Measurements from ENCODE around the gene LITAFD. TPM values are rescaled to one million over a fixed set of nuclear protein-coding genes. Genes with fewer than 3 reads are reported as not detected.

Gene LITAFD
- total and polyA plus RNA-seq, 9 of the 15 experiments (the other 6 are each of a cell fraction or from before 2014, with no cell fraction given) = not detected

DNA sequence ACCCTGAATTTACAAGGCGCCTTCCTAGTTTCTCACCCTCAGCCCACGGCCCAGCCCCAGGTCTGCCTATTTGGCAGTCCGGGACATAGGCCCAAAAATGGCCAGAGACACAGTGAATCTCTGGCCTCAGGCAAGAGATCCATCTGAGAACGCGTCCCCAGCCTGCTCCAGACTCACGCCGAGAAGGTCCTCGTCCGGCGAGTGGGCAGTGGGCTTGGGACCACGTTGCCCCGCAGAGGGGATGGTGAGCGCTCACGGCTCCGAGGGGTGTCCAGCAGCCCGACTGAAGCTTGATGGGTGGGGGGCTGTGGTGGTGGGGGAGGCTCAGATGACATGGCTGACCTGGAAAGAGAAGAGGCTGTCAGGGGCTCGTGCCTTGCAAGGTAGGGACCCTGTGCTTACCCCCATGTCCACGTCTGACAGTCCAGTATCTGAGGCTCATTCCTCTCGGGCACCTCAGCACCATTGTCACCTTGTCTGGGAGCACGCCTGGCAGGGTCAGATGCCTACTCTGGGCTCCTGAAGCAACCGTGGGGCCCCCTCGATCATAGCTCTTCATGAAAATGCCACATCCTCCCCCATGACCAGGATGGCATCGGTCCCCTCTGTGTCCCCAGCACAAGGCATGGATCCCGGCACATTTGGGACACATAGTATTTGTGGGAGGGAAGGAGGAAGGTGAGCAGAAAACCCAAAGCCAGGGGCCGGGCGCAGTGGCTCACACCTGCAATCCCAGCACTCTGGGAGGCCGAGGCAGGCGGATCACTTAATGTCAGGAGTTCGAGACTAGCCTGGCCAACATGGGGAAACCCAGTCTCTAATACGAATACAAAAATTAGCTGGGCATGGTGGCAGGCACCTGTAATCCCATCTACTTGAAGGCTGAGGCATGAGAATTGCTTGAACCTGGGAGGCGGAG is 22.9 kb upstream of the LITAFD start:
- Histone ChIP-seq H3K79me2 (ENCODE audit: control insufficient read depth, insufficient read depth, low read length) (peaks cover 48% of the 10 kb centered on the region), H3K4me3 (no peak overlapping the region), H2AFZ (ENCODE audit: low read depth, low read length) (no peak overlapping the region), H3K4me2 (ENCODE audit: insufficient read depth, low read length) (no peak overlapping the region), H4K20me1 (replicated peaks; ENCODE audit: control insufficient read depth, insufficient read depth, low read length) (peaks cover 27% of the 10 kb centered on the region), H3K9me1 (ENCODE audit: control insufficient read depth, insufficient read depth, low read length) (peaks cover 9% of the 10 kb centered on the region), H3K27ac (ENCODE audit: extremely low read depth, low read depth, low read length) (no peak overlapping the region), H3K36me3 (ENCODE audit: control insufficient read depth, insufficient read depth, low read length) (peaks cover 56% of the 10 kb centered on the region; the same call in 2 of the 3 replicates), H3K27me3 (ENCODE audit: control insufficient read depth in 2 of 2, insufficient read depth in 2 of 2, low read length in 2 of 2) (no peaks in the 10 kb centered on the region), H3K9me3 (replicated peaks; ENCODE audit: control insufficient read depth, insufficient read depth, low read depth, low read length) (no peaks in the 10 kb centered on the region), H3K4me1 (replicated peaks in 1 of 2; ENCODE audit: control insufficient read depth in 2 of 2, insufficient read depth in 2 of 2, low read length in 2 of 2) (peaks cover 22 to 43% of the 10 kb centered on the region in 2 experiments), H3K9ac (ENCODE audit: insufficient read depth in 1 of 2, low read depth in 2 of 2, low read length in 2 of 2) (peak overlapping the region in 1 of 2 experiments; percentile 21; a peak in 1 of 4 replicates)
- WGBS (ENCODE audit: insufficient coverage, low coverage, missing lambda C conversion rate) = 97% methylated on average over 29 of the region's 31 CpGs
- no peak for TF ChIP-seq HIVEP1 (CRISPR knock-in tag; IDR thresholded peaks at IDR 0.05)
- no peak for TF ChIP-seq ZFX (CRISPR knock-in tag; IDR thresholded peaks at IDR 0.05)
- TF ChIP-seq GTF2A2 (tag; IDR thresholded peaks at IDR 0.05) = no peak
- peak; percentile 7 for TF ChIP-seq POLR2B (IDR thresholded peaks at IDR 0.05; ENCODE audit: low read depth, partially characterized antibody)
- TF ChIP-seq POLR2A (conservative IDR thresholded peaks at IDR 0.05) = peak; percentile 33; the same call in 1 of the 2 replicates
- no peak for TF ChIP-seq JUNB (CRISPR knock-in tag; conservative IDR thresholded peaks at IDR 0.05)
- TF ChIP-seq, protein P1, sequence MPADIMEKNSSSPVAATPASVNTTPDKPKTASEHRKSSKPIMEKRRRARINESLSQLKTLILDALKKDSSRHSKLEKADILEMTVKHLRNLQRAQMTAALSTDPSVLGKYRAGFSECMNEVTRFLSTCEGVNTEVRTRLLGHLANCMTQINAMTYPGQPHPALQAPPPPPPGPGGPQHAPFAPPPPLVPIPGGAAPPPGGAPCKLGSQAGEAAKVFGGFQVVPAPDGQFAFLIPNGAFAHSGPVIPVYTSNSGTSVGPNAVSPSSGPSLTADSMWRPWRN (IDR thresholded peaks at IDR 0.05; ENCODE audit: low read depth) = no peak
- TF ChIP-seq MYNN (IDR thresholded peaks at IDR 0.05) = peak; percentile 53; the same call in 1 of the 2 replicates
- TF ChIP-seq MYNN (CRISPR knock-in tag; IDR thresholded peaks at IDR 0.05) = no peak
- TF ChIP-seq RBM22 (IDR thresholded peaks at IDR 0.05; ENCODE audit: low read depth, low read length, poor library complexity, severe bottlenecking) = peak; percentile 88
- peak; percentile 52 for TF ChIP-seq POLR2G (IDR thresholded peaks at IDR 0.05; ENCODE audit: low read depth, low read length)
- no peak for FAIRE-seq
- CTCF ChIA-PET (ENCODE audit: low intra/inter-chr PET ratio) = interaction anchor here (0.6 kb wide), 1 partner anchor 21 kb away, joined by 5 read pairs; no protein-coding TSS in a partner anchor
- BruUV-seq (replicated peaks) = no TSS peak
- DNase-seq (ENCODE audit: extremely low read depth in 1 of 4, low spot score in 3 of 4) = no peak
- POLR2A ChIA-PET = interaction anchor here (0.7 to 2.4 kb wide), 6 partner anchors 8 to 1885 kb away, joined by 3 to 5 read pairs (median 4); partner anchors contain the start of gene NUBP1
- no peak for ATAC-seq
- in situ Hi-C loops (cut with MboI) (no loop called here), intact Hi-C loops (cut with micrococcal nuclease) (no loop called here)
